GM10266 (cell line): ENCODE results near the gene PRAC1.

Source experiments
- DNase-seq: peaks from one replicate; pipeline ENCODE4 v3.0.0; 2012; ENCODE audit errors: extremely low spot score
- TF ChIP-seq, protein P1 (sequence below): IDR thresholded peaks from 2 replicates; pipeline ENCODE4 v1.5.1; 2012; ENCODE audit warnings: mild to moderate bottlenecking, low read depth; ENCODE audit not compliant: control insufficient read depth, insufficient read depth; ENCODE audit errors: missing control alignments

The PRAC1 gene

DNA sequence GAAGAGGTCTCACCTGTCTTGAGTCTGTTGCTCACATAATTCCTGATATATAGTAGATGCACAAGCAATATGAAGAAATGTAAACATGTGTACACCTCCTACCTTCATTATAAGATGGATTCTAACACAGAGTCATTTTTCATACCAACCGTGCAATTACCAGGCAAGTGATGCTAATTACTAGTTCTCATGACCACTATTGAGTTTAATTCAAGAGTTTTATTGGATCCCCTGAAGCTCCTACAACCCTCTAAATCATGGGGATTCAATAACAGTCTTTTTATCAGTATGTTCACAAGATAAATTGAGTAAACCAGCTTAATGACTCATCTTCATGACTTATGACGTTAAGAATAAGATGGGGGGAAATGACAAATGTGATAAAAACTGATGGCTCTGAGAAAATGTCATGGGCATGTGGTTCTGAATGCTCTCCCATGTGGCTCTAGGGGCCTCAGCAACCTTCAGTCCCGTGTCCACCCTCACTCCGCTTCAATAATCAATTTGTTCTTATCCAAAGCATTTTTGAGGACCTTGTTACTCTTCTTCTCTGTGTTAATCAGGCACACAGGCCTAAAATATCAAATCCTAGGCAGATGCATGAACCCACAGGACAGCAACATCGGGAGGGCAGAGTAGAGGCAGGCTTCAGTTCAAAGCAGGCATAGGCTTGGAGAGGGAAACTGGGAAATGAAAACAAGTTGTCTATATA, 42.8 kb downstream of the PRAC1 start:
- DNase-seq, result no peak
- TF ChIP-seq, protein P1, sequence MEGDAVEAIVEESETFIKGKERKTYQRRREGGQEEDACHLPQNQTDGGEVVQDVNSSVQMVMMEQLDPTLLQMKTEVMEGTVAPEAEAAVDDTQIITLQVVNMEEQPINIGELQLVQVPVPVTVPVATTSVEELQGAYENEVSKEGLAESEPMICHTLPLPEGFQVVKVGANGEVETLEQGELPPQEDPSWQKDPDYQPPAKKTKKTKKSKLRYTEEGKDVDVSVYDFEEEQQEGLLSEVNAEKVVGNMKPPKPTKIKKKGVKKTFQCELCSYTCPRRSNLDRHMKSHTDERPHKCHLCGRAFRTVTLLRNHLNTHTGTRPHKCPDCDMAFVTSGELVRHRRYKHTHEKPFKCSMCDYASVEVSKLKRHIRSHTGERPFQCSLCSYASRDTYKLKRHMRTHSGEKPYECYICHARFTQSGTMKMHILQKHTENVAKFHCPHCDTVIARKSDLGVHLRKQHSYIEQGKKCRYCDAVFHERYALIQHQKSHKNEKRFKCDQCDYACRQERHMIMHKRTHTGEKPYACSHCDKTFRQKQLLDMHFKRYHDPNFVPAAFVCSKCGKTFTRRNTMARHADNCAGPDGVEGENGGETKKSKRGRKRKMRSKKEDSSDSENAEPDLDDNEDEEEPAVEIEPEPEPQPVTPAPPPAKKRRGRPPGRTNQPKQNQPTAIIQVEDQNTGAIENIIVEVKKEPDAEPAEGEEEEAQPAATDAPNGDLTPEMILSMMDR, result no peak

DNA sequence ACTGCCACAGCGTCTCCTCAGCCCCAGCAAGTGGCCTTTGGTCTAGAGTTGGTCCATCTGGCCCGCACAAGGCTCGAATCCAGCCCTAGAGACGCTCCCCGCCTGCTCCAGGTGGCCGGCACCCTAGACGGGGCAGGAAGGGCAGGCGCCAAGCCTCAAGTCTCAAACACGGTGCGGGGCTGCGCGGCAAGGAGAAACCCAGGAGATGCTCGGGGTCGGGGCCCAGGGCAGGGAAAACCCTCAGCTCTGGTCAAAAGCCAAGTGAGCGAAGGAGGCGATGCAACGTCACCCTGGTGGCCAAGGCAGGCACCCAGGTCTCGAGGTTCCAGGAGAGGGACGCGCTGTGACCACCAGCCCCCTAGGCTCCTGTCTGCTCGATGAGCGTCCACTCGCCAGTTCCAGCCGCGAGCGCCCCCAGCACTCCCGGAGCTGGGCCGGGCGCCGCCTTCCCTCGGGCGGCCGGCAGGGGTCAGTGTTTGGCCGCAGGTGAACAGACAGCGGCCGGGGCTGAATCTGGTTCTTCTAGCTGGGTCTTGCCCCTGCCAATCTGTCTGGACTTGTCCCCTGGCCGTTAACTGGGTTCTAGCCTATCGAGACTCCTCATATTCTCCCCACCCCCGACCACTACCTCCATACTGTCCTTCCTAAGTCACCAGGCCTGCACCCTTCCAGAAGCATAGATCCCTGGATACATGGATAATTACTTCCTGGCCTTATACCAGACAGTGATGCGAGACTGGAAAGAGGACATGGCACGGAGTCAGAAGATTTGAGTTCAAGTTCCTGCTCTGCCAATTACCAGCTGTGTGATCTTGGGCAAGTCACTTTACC, 44.0 kb downstream of the PRAC1 start:
- DNase-seq, result peak; percentile 83
- TF ChIP-seq, protein P1, result peak; percentile 97

DNA sequence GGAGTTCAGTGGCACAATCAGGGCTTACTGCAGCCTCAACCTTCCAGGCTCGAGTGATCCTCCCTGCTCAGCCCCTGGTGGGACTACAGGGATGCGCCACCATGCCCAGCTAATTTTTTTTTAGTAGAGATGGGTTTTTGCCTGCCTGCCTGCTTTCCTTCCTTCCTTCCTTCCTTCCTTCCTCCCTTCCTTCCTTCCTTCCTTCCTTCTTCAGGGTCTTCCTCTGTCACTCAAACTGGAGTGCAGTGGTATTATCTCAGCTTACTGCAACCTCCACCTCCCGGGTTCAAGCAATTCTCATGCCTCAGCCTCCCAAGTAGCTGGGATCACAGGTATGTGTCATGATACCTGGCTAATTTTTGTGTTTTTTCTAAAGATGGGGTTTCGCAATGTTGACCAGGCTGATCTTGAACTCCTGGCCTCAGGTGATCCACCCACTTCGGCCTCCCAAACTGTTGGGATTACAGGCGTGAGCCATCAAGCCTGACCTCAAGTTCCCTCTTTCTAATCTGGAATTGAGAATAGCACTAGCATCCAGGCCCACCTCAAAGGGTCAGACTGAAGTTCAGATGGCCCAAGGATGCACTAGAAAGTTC, 45.3 kb downstream of the PRAC1 start:
- DNase-seq, result no peak
- TF ChIP-seq, protein P1, result no peak

DNA sequence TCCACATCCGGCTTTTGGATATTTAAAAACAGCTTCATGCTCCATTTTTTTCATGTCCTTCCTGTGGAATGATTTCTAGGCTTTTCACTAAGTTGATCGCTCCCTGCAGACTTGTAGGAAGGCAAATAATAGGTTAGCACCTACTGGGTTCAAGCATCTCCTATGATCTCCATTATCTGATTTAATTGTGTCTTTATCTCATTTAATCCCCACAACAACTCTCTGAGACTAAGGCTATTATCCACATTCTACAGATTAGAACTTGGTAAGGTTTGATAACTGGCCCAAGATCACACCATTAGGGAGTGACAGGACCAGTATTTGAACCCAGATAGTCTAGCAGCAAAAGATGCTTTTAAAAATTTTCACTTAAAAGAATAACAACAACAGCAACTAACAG, 50.0 kb downstream of the PRAC1 start:
- TF ChIP-seq, protein P1, result no peak
- DNase-seq, result no peak
